Non-pigmented ciliary epithelial cell (primary cell): Measurements from ENCODE around the gene GIMAP2.
"Not testable (repeated sequence)": the region's sequence is repeated elsewhere in the genome, so short reads cannot be mapped to it uniquely, and the experiment has no call there.

Source experiments
- DNase-seq: peaks from one replicate; pipeline ENCODE4 v3.0.0-alpha.2; 2010; ENCODE audit warnings: low read depth

The GIMAP2 gene

GRCh38 chr7:150676854-150677253, 8.7 kb upstream of the GIMAP2 start:
- not testable (repeated sequence) for DNase-seq

GRCh38 chr7:150678601-150679000, 6.9 kb upstream of the GIMAP2 start:
- not testable (repeated sequence) for DNase-seq

- DNase-seq = not testable (repeated sequence)
Observed at GRCh38 chr7:150680364-150680763, 5.1 kb upstream of the GIMAP2 start.

GRCh38 chr7:150686030-150686631, 625 bp downstream of the GIMAP2 start:
- DNase-seq = no peak

- DNase-seq = no peak
Observed at GRCh38 chr7:150688630-150689029, 3.1 kb downstream of the GIMAP2 start.

GRCh38 chr7:150695654-150696053, 10.1 kb downstream of the GIMAP2 start:
- DNase-seq = no peak

GRCh38 chr7:150703209-150703608, 17.7 kb downstream of the GIMAP2 start:
- no peak for DNase-seq

- no peak for DNase-seq
Observed at GRCh38 chr7:150715293-150715692, 29.8 kb downstream of the GIMAP2 start.

- no peak for DNase-seq
Observed at GRCh38 chr7:150715738-150716137, 30.2 kb downstream of the GIMAP2 start.

GRCh38 chr7:150716368-150716767, 30.9 kb downstream of the GIMAP2 start, which contains the start of gene GIMAP1:
GIMAP1 (plus strand) TSS chr7:150716613; CDS start chr7:150719048, 2,435 bp downstream.
- no peak for DNase-seq

- no peak for DNase-seq
Observed at GRCh38 chr7:150716939-150717338, 31.4 kb downstream of the GIMAP2 start.

GRCh38 chr7:150717814-150718420, 32.4 kb downstream of the GIMAP2 start:
- DNase-seq = no peak

GRCh38 chr7:150719436-150719835, 33.9 kb downstream of the GIMAP2 start:
- no peak for DNase-seq

- DNase-seq = no peak
Observed at GRCh38 chr7:150719960-150720891, 34.7 kb downstream of the GIMAP2 start.

GRCh38 chr7:150721970-150722373, 36.5 kb downstream of the GIMAP2 start:
- DNase-seq = no peak

GRCh38 chr7:150722431-150722931, 37.0 kb downstream of the GIMAP2 start:
- DNase-seq = no peak

- no peak for DNase-seq
Observed at GRCh38 chr7:150723467-150723866, 38.0 kb downstream of the GIMAP2 start.

GRCh38 chr7:150727381-150727780, 41.9 kb downstream of the GIMAP2 start:
- DNase-seq = no peak

- no peak for DNase-seq
Observed at GRCh38 chr7:150728011-150728410, 42.5 kb downstream of the GIMAP2 start.

GRCh38 chr7:150728609-150729008, 43.1 kb downstream of the GIMAP2 start:
- DNase-seq = no peak

GRCh38 chr7:150731916-150732315, 46.4 kb downstream of the GIMAP2 start:
- no peak for DNase-seq

GRCh38 chr7:150732786-150733481, 47.4 kb downstream of the GIMAP2 start:
- no peak for DNase-seq
